DOHH2 (cell line): ENCODE results near the gene NKD1.
"Not testable (repeated sequence)": the region's sequence is repeated elsewhere in the genome, so short reads cannot be mapped to it uniquely, and the experiment has no call there.

Experiments
- H3F3A ChIP-seq: fragments of 200-600 bp; sonication (generic), shearing (Covaris generic); 2 replicates; pipeline ENCODE4 v1.6.0; 2016; ENCODE audit warnings: antibody characterized with exemption, mild to moderate bottlenecking; ENCODE audit not compliant: control insufficient read depth, insufficient read depth
- H3K27ac ChIP-seq: fragments of 200-600 bp; sonication (generic); 2 replicates; pipeline ENCODE4 v1.5.1; 2014; ENCODE audit warnings: low read depth, mild to moderate bottlenecking, low read length, moderate library complexity
- H3K27me3 ChIP-seq: fragments of 200-600 bp; sonication (generic); 2 replicates; pipeline ENCODE4 v1.6.1; 2014; ENCODE audit warnings: mild to moderate bottlenecking, low read length, mixed read lengths; ENCODE audit not compliant: control insufficient read depth
- H3K36me3 ChIP-seq: fragments of 200-600 bp; sonication (generic); 2 replicates; pipeline ENCODE4 v1.6.1; 2014; ENCODE audit warnings: mild to moderate bottlenecking, low read length, moderate library complexity, mixed read lengths; ENCODE audit not compliant: control insufficient read depth
- H3K4me1 ChIP-seq: fragments of 200-600 bp; sonication (generic); 2 replicates; pipeline ENCODE4 v1.6.1; 2014; ENCODE audit warnings: mild to moderate bottlenecking, low read length, mixed read lengths; ENCODE audit not compliant: control insufficient read depth
- H3K4me2 ChIP-seq: fragments of 200-600 bp; sonication (generic); 2 replicates; pipeline ENCODE4 v1.6.0; 2014; ENCODE audit warnings: mild to moderate bottlenecking, low read length, moderate library complexity
- H3K4me3 ChIP-seq: fragments of 200-600 bp; sonication (generic); 2 replicates; pipeline ENCODE4 v1.5.1; 2014; ENCODE audit warnings: mild to moderate bottlenecking, low read length, mixed read lengths
- H3K79me2 ChIP-seq: fragments of 200-600 bp; sonication (generic); 2 replicates; pipeline ENCODE4 v1.6.1; 2014; ENCODE audit warnings: mild to moderate bottlenecking, low read length, mixed read lengths; ENCODE audit not compliant: control insufficient read depth
- H3K9me2 ChIP-seq: fragments of 200-600 bp; sonication (generic); replicated peaks from 2 replicates; pipeline ENCODE4 v1.6.1; 2014; ENCODE audit warnings: mild to moderate bottlenecking, low read length, mixed read lengths; ENCODE audit not compliant: control insufficient read depth
- H3K9me3 ChIP-seq: fragments of 200-600 bp; sonication (generic); 2 replicates; pipeline ENCODE4 v1.6.1; 2014; ENCODE audit warnings: antibody characterized with exemption, low read length, mixed read lengths; ENCODE audit not compliant: control insufficient read depth, insufficient read depth
- H4K20me1 ChIP-seq: fragments of 200-600 bp; sonication (generic); 2 replicates; pipeline ENCODE4 v1.6.0; 2014; ENCODE audit warnings: low read depth, mild to moderate bottlenecking, antibody characterized with exemption, low read length, moderate library complexity; ENCODE audit not compliant: control insufficient read depth, insufficient read depth
- EZH2phosphoT487 ChIP-seq: fragments of 200-600 bp; sonication (generic); IDR thresholded peaks from 2 replicates; pipeline ENCODE4 v1.6.1; 2017; ENCODE audit warnings: borderline replicate concordance, mild to moderate bottlenecking, antibody characterized with exemption, low read length, moderate library complexity, mixed read lengths
- TF ChIP-seq, protein P1 (sequence below): fragments of 200-600 bp; sonication (generic); IDR thresholded peaks from one replicate; pipeline ENCODE4 v1.5.1; 2014; ENCODE audit warnings: antibody characterized with exemption, mild to moderate bottlenecking, low read depth, low read length; ENCODE audit not compliant: poor library complexity, severe bottlenecking

Gene NKD1

DNA sequence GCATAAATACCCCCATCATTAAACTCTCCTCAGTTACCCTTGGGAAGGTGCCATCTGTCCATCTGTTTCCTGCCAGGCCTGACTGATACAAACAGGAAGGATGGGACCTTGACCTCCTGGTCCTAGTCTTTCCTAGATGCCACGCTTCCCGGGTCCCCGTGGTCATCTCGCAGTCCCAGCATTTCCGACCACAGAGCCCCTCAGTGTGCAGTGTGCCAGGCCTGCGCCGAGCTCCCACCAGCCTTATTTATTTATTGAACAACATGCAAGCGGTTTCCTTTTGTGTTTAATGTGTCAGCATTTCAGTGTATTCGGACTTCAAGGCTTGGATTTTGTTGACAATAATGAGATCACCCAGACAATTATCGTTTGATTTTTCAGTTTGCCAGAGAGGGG, 45.6 kb upstream of the NKD1 start:
- Histone ChIP-seq H4K20me1 (no peaks in the 10 kb centered on the region), H3K9me3 (no peaks in the 10 kb centered on the region), H3K4me2 (no peak overlapping the region), H3K79me2 (no peaks in the 10 kb centered on the region), H3K4me1 (no peaks in the 10 kb centered on the region), H3K27me3 (no peaks in the 10 kb centered on the region), H3F3A (no peaks in the 10 kb centered on the region), H3K9me2 (no peaks in the 10 kb centered on the region), H3K36me3 (no peaks in the 10 kb centered on the region), H3K4me3 (no peak overlapping the region), H3K27ac (no peak overlapping the region)
- TF ChIP-seq, protein P1, sequence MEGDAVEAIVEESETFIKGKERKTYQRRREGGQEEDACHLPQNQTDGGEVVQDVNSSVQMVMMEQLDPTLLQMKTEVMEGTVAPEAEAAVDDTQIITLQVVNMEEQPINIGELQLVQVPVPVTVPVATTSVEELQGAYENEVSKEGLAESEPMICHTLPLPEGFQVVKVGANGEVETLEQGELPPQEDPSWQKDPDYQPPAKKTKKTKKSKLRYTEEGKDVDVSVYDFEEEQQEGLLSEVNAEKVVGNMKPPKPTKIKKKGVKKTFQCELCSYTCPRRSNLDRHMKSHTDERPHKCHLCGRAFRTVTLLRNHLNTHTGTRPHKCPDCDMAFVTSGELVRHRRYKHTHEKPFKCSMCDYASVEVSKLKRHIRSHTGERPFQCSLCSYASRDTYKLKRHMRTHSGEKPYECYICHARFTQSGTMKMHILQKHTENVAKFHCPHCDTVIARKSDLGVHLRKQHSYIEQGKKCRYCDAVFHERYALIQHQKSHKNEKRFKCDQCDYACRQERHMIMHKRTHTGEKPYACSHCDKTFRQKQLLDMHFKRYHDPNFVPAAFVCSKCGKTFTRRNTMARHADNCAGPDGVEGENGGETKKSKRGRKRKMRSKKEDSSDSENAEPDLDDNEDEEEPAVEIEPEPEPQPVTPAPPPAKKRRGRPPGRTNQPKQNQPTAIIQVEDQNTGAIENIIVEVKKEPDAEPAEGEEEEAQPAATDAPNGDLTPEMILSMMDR, result no peak
- no peak for TF ChIP-seq EZH2phosphoT487

DNA sequence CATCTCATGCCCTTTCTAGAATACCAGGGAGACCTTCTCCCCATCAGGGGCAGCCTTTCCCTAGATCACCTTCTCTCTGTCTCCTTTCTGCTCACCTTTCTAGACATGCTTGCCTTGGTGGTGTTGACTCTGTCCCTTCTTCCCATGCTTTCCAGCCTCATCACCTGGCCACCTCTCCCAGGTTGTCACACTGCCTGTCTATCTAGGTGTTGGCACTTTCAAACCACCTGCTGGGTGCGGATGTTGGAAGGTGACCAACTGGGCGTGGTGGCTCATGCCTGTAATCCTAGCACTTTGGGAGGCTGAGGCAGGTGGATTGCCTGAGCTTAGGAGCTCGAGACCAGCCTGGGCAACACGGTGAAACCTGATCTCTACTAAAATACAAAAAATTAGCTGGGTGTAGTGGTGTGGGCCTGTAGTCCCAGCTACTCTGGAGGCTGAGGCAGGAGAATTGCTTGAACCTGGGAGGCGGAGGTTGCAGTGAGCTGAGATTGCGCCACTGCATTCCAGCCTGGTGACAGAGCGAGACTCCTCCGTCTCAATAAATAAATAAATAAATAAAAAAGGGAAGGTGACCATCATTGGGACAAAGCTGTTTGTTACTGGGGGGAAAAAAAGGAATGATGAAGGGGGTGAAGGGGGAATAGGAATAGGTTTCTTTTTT, 44.2 kb upstream of the NKD1 start:
- H3F3A ChIP-seq, H3K27ac ChIP-seq, H4K20me1 ChIP-seq, H3K4me3 ChIP-seq, H3K79me2 ChIP-seq, H3K9me3 ChIP-seq, H3K36me3 ChIP-seq, H3K9me2 ChIP-seq, H3K27me3 ChIP-seq, H3K4me2 ChIP-seq, H3K4me1 ChIP-seq: not testable (repeated sequence)

DNA sequence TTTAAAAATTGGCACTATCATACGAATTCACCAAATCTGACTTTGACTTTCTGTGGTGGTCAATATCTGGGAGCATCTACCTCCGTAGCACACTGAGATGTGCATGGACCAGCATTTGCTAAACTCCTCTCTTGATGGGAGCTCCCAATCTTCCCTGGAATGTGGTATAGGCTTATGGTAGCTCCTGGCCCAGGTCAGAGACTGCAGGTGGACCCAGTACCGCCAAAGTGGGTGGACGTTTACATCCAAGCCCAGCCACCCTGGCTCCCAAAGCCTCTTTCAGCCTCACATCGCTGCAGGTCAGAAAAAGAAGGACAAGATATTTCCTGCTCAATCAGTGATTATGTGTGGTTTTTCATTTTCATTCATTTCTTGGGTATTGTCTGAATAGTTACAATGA, 43.1 kb upstream of the NKD1 start:
- no peak overlapping the region for H3K4me3 ChIP-seq
- no peaks in the 10 kb centered on the region for H3K27me3 ChIP-seq
- H3K27ac ChIP-seq, result no peak overlapping the region
- no peaks in the 10 kb centered on the region for H3K9me2 ChIP-seq
- H3K79me2 ChIP-seq, result no peaks in the 10 kb centered on the region
- H3K4me2 ChIP-seq, result no peak overlapping the region
- no peaks in the 10 kb centered on the region for H3F3A ChIP-seq
- no peaks in the 10 kb centered on the region for H3K9me3 ChIP-seq
- no peaks in the 10 kb centered on the region for H4K20me1 ChIP-seq
- no peaks in the 10 kb centered on the region for H3K4me1 ChIP-seq
- TF ChIP-seq EZH2phosphoT487, result no peak
- TF ChIP-seq, protein P1, result no peak
- no peaks in the 10 kb centered on the region for H3K36me3 ChIP-seq

DNA sequence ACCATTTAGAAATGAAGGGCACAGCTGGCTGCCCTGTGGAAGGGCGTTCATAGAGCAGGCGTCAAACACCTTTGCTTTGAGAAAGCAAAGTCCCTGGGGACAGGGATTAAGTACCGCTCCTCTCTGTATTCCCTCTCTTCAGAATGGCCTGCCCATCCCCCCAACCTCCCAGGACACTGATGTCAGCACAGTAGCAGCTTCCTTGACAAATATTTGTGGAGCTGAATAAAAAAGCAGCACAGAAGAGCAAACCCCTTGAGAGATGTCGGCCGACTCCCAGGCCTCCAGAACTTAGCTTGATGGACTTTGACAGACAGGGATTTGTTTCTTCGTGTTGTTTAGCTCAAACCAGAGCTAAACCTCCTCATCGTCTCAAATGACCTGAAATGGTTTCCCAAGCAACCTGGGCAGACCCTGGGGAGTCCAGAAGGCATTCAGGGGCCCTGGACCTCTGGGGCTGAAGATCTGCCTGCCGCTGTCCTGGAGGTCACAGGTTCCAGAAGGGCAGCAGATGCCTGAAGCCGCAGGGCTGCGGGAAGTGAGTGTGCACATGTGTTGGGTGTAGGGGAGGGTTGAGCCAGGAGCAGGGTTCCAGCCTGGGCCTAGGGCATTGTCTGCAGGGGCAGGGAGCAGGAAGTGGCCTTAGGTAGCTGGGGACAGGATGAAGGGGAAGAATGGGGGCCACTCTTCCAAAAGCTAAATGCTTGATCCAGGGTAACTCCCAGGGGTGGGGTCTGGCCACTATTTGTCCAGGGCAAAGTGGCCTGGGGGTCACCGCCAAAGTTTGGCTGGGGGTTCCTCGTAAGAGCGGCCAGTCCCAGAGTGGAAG, 42.3 kb upstream of the NKD1 start:
- H3K27me3 ChIP-seq, result no peaks in the 10 kb centered on the region

More for the DNA sequence above, 42.3 kb upstream of the NKD1 start:
- H3F3A ChIP-seq, result no peaks in the 10 kb centered on the region
- H3K79me2 ChIP-seq, result no peaks in the 10 kb centered on the region
- H3K9me2 ChIP-seq, result no peaks in the 10 kb centered on the region
- no peak overlapping the region for H3K27ac ChIP-seq
- H3K36me3 ChIP-seq, result no peaks in the 10 kb centered on the region
- TF ChIP-seq, protein P1, result no peak
- TF ChIP-seq EZH2phosphoT487, result no peak
- H4K20me1 ChIP-seq, result no peaks in the 10 kb centered on the region
- no peaks in the 10 kb centered on the region for H3K9me3 ChIP-seq
- no peak overlapping the region for H3K4me2 ChIP-seq
- no peak overlapping the region for H3K4me3 ChIP-seq
- no peaks in the 10 kb centered on the region for H3K4me1 ChIP-seq
